Motor neuron (in vitro differentiated cells): ENCODE data around the gene KLK15. TPM values are rescaled to one million over a fixed set of nuclear protein-coding genes. Genes with fewer than 3 reads are reported as not detected.
A peak's percentile ranks its signal among the peaks of the same experiment; 100 is the strongest.

Experiments
- ATAC-seq, 8 experiments: fragments of 200-7000 bp; cut with Tn5 transposase; replicated peaks in 6 of 8; 2 replicates each; pipeline ENCODE4 v1.8.0; 2021; ENCODE audit warnings: mild to moderate bottlenecking in 8 of 8, moderate library complexity in 8 of 8
- H3K27ac ChIP-seq, 2 donors: fragments of 250-450 bp; sonication (Bioruptor Pico); 2 replicates each; pipeline ENCODE4 v1.9.0; 2021; ENCODE audit warnings: antibody characterized with exemption in 2 of 2, mild to moderate bottlenecking in 2 of 2, moderate library complexity in 1 of 2
- H3K4me1 ChIP-seq, 2 donors: fragments of 250-450 bp; sonication (Bioruptor Pico); replicated peaks in 1 of 2; 2 replicates each; pipeline ENCODE4 v1.6.1; 2021; ENCODE audit warnings: antibody characterized with exemption in 2 of 2, mild to moderate bottlenecking in 2 of 2, moderate library complexity in 1 of 2
- H3K4me3 ChIP-seq, 5 donors: fragments of 250-450 bp; sonication (Bioruptor Pico); 2 replicates each; pipeline ENCODE4 v1.9.0; 2021; ENCODE audit warnings: antibody characterized with exemption in 5 of 5, mild to moderate bottlenecking in 5 of 5, moderate library complexity in 4 of 5
- WGBS, 10 experiments: fragments of 450-650 bp; shearing (Covaris generic); methylation state at CpG; one replicate each; pipeline ENCODE4 v1.0.0; 2022; 5-methylcytosine and 5-hydroxymethylcytosine counted together
- in situ Hi-C, 9 experiments: fragments of 400-800 bp; cut with MboI; loops; one replicate each; pipeline ENCODE4 v1.15.0; 2021; ENCODE audit warnings: low sequenced_read_pairs in 9 of 9, low pct_unique_long_range_greater_than_20kb in 2 of 9; ENCODE audit not compliant: unreplicated experiment in 9 of 9
- total RNA-seq, 8 experiments: library from RNA; unstranded; fragments of 300-600 nt; gene quantifications; 2 replicates each; pipeline versions ENCODE4 v1.2.3 to v1.2.4, GENCODE V29; 2022

The KLK15 gene
- total RNA-seq, 8 experiments from 2014 or later, result 0.23 to 0.90 (median 0.36) TPM; not detected in 2

DNA sequence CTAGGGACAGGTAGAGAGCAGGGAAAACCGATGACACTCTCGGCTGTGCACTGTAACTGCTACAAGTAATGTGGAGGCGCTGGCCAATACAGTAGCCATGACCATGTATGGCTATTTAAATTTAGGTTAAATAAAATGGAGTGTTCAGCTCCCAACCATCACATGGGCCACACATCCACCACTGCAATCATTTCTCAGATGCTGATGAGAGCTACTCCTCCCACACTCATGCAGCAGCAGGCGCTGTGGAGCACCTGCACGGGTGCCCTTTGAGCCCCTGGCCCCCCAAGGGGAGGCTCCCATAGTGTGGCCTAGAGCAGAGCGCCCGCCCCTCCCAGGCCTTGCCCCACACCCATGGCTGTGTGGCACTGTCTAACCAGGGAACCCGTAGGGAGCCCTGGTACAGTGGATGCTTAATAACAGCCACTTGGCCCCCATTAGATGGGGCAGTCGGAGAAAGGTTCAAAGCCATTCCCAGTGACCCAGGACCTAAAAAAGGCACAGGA, 37.2 kb downstream of the KLK15 start:
- 80 to 100% (median 90%) methylated on average over 1 to 3 of the region's 9 CpGs; no CpG with 5 or more reads in 3 of the 10 experiments for WGBS, 10 experiments
- peak in 1 of 8 experiments; percentile 11 for ATAC-seq
- H3K4me1 ChIP-seq, result peaks cover 0 to 2% of the 10 kb centered on the region in 2 donors
- H3K27ac ChIP-seq, result no peak overlapping the region
- in situ Hi-C loops, result loop anchor here in 8 of 9 experiments (10.0 to 25.0 kb wide), 3 partner anchors 259 to 434 kb away; partner anchors contain the start of gene NAPSA (in 6 of the 8)
- H3K4me3 ChIP-seq, result no peak overlapping the region

- H3K4me3 ChIP-seq, result no peak overlapping the region
- H3K27ac ChIP-seq, result no peak overlapping the region
- no peak for ATAC-seq
- in situ Hi-C loops, result loop anchor here in 8 of 9 experiments (10.0 to 25.0 kb wide), 3 partner anchors 258 to 433 kb away; partner anchors contain the start of gene NAPSA (in 6 of the 8)
- 71 to 100% (median 87%) methylated on average over 3 to 4 of the region's 4 CpGs; no CpG with 5 or more reads in 5 of the 10 experiments for whole genome bisulfite sequencing, 10 experiments
- peaks cover 0 to 2% of the 10 kb centered on the region in 2 donors for H3K4me1 ChIP-seq
Measured at GRCh38 chr19:50795664-50796073, 37.7 kb downstream of the KLK15 start.

GRCh38 chr19:50794876-50795663, 38.3 kb downstream of the KLK15 start:
- peaks cover 0 to 2% of the 10 kb centered on the region in 2 donors for H3K4me1 ChIP-seq
- in situ Hi-C loops, result loop anchor here in 8 of 9 experiments (10.0 to 25.0 kb wide), 3 partner anchors 258 to 433 kb away; partner anchors contain the start of gene NAPSA (in 6 of the 8)
- H3K27ac ChIP-seq, result no peak overlapping the region

GRCh38 chr19:50794074-50794875, 39.1 kb downstream of the KLK15 start:
- peaks cover 0 to 2% of the 10 kb centered on the region in 2 donors for H3K4me1 ChIP-seq
- peak in 3 of 8 experiments; percentile 8 to 40 (median 39) for ATAC-seq
- 0 to 100% (median 73%) methylated on average over 1 to 5 of the region's 16 CpGs; no CpG with 5 or more reads in 2 of the 10 experiments for WGBS, 10 experiments
- in situ Hi-C loops, result loop anchor here in 8 of 9 experiments (10.0 to 25.0 kb wide), 3 partner anchors 257 to 432 kb away; partner anchors contain the start of gene NAPSA (in 6 of the 8)
- no peak overlapping the region for H3K27ac ChIP-seq
- no peak overlapping the region for H3K4me3 ChIP-seq

More at GRCh38 chr19:50794876-50795663, 38.3 kb downstream of the KLK15 start:
- no peak overlapping the region for H3K4me3 ChIP-seq
- WGBS, 10 experiments, result 90 to 100% methylated on average over 2 to 3 of the region's 18 CpGs; no CpG with 5 or more reads in 8 of the 10 experiments
- ATAC-seq, result peak in 4 of 8 experiments; percentile 10 to 18 (median 14)

- in situ Hi-C loops, result loop anchor here in 8 of 9 experiments (10.0 to 25.0 kb wide), 3 partner anchors 256 to 431 kb away; partner anchors contain the start of gene NAPSA (in 6 of the 8)
- Histone ChIP-seq H3K4me1 (peaks cover 0 to 2% of the 10 kb centered on the region in 2 donors), H3K27ac (no peak overlapping the region), H3K4me3 (no peak overlapping the region)
- peak in 1 of 8 experiments; percentile 3 for ATAC-seq
- WGBS, 10 experiments, result 30 to 90% (median 73%) methylated on average over 2 to 4 of the region's 11 CpGs; no CpG with 5 or more reads in 7 of the 10 experiments
Measured at GRCh38 chr19:50793558-50794065, 39.8 kb downstream of the KLK15 start.

- ATAC-seq, result peak in 1 of 8 experiments; percentile 0
- Histone ChIP-seq H3K4me3 (no peak overlapping the region), H3K4me1 (peaks cover 0 to 2% of the 10 kb centered on the region in 2 donors), H3K27ac (no peak overlapping the region)
- WGBS, 10 experiments, result 60 to 100% (median 97%) methylated on average over 1 to 7 of the region's 13 CpGs; no CpG with 5 or more reads in 1 of the 10 experiments
- in situ Hi-C loops, result loop anchor here in 8 of 9 experiments (10.0 to 25.0 kb wide), 3 partner anchors 255 to 430 kb away; partner anchors contain the start of gene NAPSA (in 6 of the 8)
Measured at GRCh38 chr19:50792272-50793250, 40.8 kb downstream of the KLK15 start.

- H3K4me1 ChIP-seq, result peaks cover 0 to 2% of the 10 kb centered on the region in 2 donors
- in situ Hi-C loops, result loop anchor here in 8 of 9 experiments (10.0 to 25.0 kb wide), 3 partner anchors 254 to 429 kb away; partner anchors contain the start of gene NAPSA (in 6 of the 8)
- no peak overlapping the region for H3K4me3 ChIP-seq
- H3K27ac ChIP-seq, result no peak overlapping the region
- peak in 4 of 8 experiments; percentile 4 to 14 (median 8) for ATAC-seq
- WGBS, 10 experiments, result 76 to 85% (median 84%) methylated on average over 4 to 9 of the region's 47 CpGs; no CpG with 5 or more reads in 7 of the 10 experiments
Measured at GRCh38 chr19:50791594-50792271, 41.6 kb downstream of the KLK15 start.

DNA sequence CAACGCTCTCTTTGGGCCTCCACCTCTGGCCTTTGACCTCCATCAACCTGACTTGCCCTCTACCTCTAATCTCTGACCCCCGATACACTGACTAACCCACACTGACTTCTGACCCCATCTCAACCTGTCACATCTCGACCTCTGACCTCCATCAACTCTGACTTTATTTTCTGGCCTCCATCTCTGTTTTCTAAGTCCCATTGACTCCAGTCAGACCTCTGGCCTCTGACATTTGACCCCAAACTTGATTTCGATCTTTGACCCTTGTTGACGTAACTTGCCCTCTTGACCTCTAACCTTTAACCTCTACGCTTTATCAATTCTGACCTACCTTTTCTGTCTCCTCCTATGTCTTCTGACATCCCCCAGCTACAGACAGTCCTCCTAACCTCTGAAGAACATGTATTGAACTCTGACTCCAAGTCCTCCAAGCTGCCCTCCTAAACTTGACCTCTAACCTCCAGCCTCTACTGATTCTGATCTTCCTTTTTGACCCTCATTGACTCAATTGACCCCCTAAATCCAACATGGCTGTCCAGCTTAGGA, 42.4 kb downstream of the KLK15 start:
- H3K27ac ChIP-seq, result no peak overlapping the region
- in situ Hi-C loops, result loop anchor here in 8 of 9 experiments (10.0 to 25.0 kb wide), 3 partner anchors 254 to 429 kb away; partner anchors contain the start of gene NAPSA (in 6 of the 8)
- peaks cover 0 to 6% of the 10 kb centered on the region in 2 donors for H3K4me1 ChIP-seq
- no peak overlapping the region for H3K4me3 ChIP-seq
- no peak for ATAC-seq
- 73 to 100% (median 90%) methylated on average over 1 to 6 of the region's 6 CpGs for WGBS, 10 experiments

GRCh38 chr19:50790396-50790795, 43.0 kb downstream of the KLK15 start, which contains the start of gene ACP4:
Gene ACP4 (plus strand): TSS chr19:50790415. CDS start chr19:50790415, 0 bp downstream.
- Histone ChIP-seq H3K4me1 (peaks cover 0 to 11% of the 10 kb centered on the region in 2 donors), H3K27ac (no peak within 1 kb of the TSS), H3K4me3 (no peak within 1 kb of the TSS)
- ATAC-seq, result peak in 5 of 8 experiments; percentile 18 to 28 (median 27)
- in situ Hi-C loops, result loop anchor here in 8 of 9 experiments (10.0 to 25.0 kb wide), 3 partner anchors 253 to 428 kb away; partner anchors contain the start of gene NAPSA (in 6 of the 8)
- WGBS, 10 experiments, result 92% methylated on average over 2 of the region's 15 CpGs; no CpG with 5 or more reads in 9 of the 10 experiments

DNA sequence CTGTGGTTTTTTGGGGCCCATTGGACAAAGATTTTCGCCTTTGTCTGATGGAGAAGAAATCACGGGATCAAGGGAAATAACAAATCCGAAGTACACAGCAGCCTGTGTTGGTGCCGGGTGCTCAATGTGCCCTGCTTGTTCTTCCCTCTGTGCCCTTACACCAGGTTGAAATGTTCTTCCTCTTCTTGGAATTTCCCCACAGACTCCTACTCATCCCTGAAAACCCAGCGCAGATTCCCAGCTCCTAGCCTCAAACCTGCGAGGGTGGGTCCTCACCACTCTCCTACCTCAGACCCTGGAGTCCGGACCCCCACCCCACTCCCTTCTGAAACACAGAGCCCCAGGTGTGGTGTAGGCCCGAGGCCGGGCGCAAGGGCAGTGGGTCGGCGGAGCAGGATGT, 48.0 kb downstream of the KLK15 start:
- 40 to 100% (median 78%) methylated on average over 1 to 10 of the region's 12 CpGs; no CpG with 5 or more reads in 3 of the 10 experiments for WGBS, 10 experiments
- in situ Hi-C loops, result loop anchor here in 7 of 9 experiments (10.0 to 25.0 kb wide), 3 partner anchors 81 to 423 kb away; partner anchors contain the start of gene NAPSA (in 5 of the 7)
- H3K4me1 ChIP-seq, result peaks cover 7 to 16% of the 10 kb centered on the region in 2 donors
- H3K27ac ChIP-seq, result no peak overlapping the region
- no peak for ATAC-seq
- H3K4me3 ChIP-seq, result no peak overlapping the region
